ENCODE measurements around the gene NRXN3. TPM values are rescaled to one million over a fixed set of nuclear protein-coding genes. Genes with fewer than 3 reads are reported as not detected.

The NRXN3 gene
- total RNA-seq, 1 experiment from 2014 or later: not detected

DNA sequence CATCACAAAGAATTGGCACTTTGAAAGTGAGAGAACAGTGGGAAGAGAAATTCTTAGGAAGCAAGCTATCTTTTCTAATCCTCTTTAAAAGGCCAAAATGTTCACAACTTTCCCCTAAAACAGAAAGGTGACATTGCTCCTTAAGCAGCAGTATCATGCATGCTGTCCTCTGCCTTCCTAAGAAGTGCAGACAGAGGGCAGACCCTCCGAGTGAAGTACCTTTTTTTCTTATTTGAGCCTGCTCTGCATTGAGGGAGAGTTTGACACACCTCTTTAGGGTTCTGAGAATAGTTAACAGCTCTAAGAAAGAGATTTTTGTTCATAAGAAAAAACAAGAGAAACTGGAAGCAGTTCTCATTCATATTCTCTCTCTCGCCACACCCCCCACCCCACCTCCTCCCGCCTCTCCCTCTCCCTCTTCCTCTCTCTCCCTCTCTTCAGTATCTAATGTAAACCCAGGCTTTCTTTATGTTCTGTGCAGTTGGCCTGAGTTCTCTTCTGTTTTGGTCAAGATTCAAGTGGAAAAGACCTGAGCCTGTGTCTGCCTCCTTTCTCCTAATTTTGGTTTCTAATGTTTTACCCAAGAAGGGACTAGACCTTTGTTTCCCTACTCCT lies 1332.1 kb downstream of the NRXN3 start:
- ChIA-PET CTCF (interaction anchor here (0.6 kb wide), 1 partner anchor 936 kb away, joined by 3 read pairs; no protein-coding TSS in a partner anchor), POLR2A (ENCODE audit: unreplicated experiment) (no interaction called here)
- BruUV-seq (replicated peaks): no TSS peak

DNA sequence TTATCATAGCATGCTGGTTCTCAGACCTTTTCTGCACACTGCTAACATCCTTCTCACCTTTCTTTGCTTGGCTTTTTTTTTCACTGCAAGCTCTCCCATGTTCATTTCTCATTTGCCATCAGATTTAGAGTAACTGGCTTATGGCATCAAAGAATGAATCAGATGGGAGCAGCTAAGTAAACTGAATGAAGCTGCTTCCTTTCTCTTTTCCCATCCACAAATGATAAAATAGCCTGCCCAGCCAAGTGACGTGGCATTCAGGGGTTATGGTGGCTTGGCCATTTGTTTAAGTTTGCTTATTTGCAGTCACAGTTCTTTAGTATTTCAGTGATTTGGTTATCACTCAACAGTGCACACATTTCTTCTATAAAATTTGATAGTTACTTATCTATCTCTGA lies 1332.6 kb downstream of the NRXN3 start:
- CTCF ChIA-PET: interaction anchor here (0.6 kb wide), 1 partner anchor 936 kb away, joined by 3 read pairs; no protein-coding TSS in a partner anchor
- H3K4me1 ChIP-seq (replicated peaks; ENCODE audit: insufficient read depth): no peaks in the 10 kb centered on the region
- no peak overlapping the region for H3K4me3 ChIP-seq
- POLR2A ChIA-PET (ENCODE audit: unreplicated experiment): no interaction called here
- H3K36me3 ChIP-seq (ENCODE audit: low read depth): no peaks in the 10 kb centered on the region
- no peak overlapping the region for H2AFZ ChIP-seq
- H3K9me3 ChIP-seq (ENCODE audit: insufficient read depth, low read depth): no peaks in the 10 kb centered on the region
- no peaks in the 10 kb centered on the region for H3K9me2 ChIP-seq (ENCODE audit: insufficient read depth)
- BruUV-seq (replicated peaks): no TSS peak
- no peaks in the 10 kb centered on the region for H3K79me2 ChIP-seq (ENCODE audit: low read depth)
- intact Hi-C loops (cut with micrococcal nuclease; ENCODE audit: unreplicated experiment): no loop called here
- H3K27me3 ChIP-seq (ENCODE audit: insufficient read depth, low read depth): no peaks in the 10 kb centered on the region
- H3K27ac ChIP-seq: no peak overlapping the region
- DNase-seq: no peak
- H3F3A ChIP-seq (ENCODE audit: insufficient read depth, low read depth): no peaks in the 10 kb centered on the region
- no peaks in the 10 kb centered on the region for H4K20me1 ChIP-seq (ENCODE audit: insufficient read depth)
- TF ChIP-seq EZH2 (IDR thresholded peaks at IDR 0.05; ENCODE audit: low read depth): no peak
- no peak for TF ChIP-seq CTCF (conservative IDR thresholded peaks at IDR 0.05)
- no peak overlapping the region for H3K4me2 ChIP-seq

More for the DNA sequence above, 1332.1 kb downstream of the NRXN3 start:
- Histone ChIP-seq H3K27me3 (ENCODE audit: insufficient read depth, low read depth) (no peaks in the 10 kb centered on the region), H4K20me1 (ENCODE audit: insufficient read depth) (no peaks in the 10 kb centered on the region), H3F3A (ENCODE audit: insufficient read depth, low read depth) (no peaks in the 10 kb centered on the region), H3K9me2 (ENCODE audit: insufficient read depth) (no peaks in the 10 kb centered on the region), H3K27ac (no peak overlapping the region), H3K36me3 (ENCODE audit: low read depth) (no peaks in the 10 kb centered on the region), H3K4me2 (no peak overlapping the region), H3K4me1 (replicated peaks; ENCODE audit: insufficient read depth) (no peaks in the 10 kb centered on the region), H3K4me3 (no peak overlapping the region), H2AFZ (no peak overlapping the region), H3K79me2 (ENCODE audit: low read depth) (no peaks in the 10 kb centered on the region), H3K9me3 (ENCODE audit: insufficient read depth, low read depth) (no peaks in the 10 kb centered on the region)
- DNase-seq: no peak
- TF ChIP-seq EZH2 (IDR thresholded peaks at IDR 0.05; ENCODE audit: low read depth) (no peak), CTCF (conservative IDR thresholded peaks at IDR 0.05) (no peak)
- intact Hi-C loops (cut with micrococcal nuclease; ENCODE audit: unreplicated experiment): no loop called here

GRCh38 chr14:79510659-79511058 lies 1340.5 kb downstream of the NRXN3 start:
- no peak overlapping the region for H3K4me2 ChIP-seq
- POLR2A ChIA-PET (ENCODE audit: unreplicated experiment): no interaction called here
- H3K27ac ChIP-seq: no peak overlapping the region
- CTCF ChIA-PET: no interaction called here
- H3K9me2 ChIP-seq (ENCODE audit: insufficient read depth): no peaks in the 10 kb centered on the region
- H2AFZ ChIP-seq: no peak overlapping the region
- no peaks in the 10 kb centered on the region for H3K4me1 ChIP-seq (replicated peaks; ENCODE audit: insufficient read depth)
- intact Hi-C loops (cut with micrococcal nuclease; ENCODE audit: unreplicated experiment): no loop called here
- DNase-seq: no peak
- H3K27me3 ChIP-seq (ENCODE audit: insufficient read depth, low read depth): no peaks in the 10 kb centered on the region
- H4K20me1 ChIP-seq (ENCODE audit: insufficient read depth): no peaks in the 10 kb centered on the region
- TF ChIP-seq EZH2 (IDR thresholded peaks at IDR 0.05; ENCODE audit: low read depth) (no peak), CTCF (conservative IDR thresholded peaks at IDR 0.05) (no peak)
- no peak overlapping the region for H3K4me3 ChIP-seq
- no peaks in the 10 kb centered on the region for H3K36me3 ChIP-seq (ENCODE audit: low read depth)
- no peaks in the 10 kb centered on the region for H3K79me2 ChIP-seq (ENCODE audit: low read depth)
- H3K9me3 ChIP-seq (ENCODE audit: insufficient read depth, low read depth): no peaks in the 10 kb centered on the region
- H3F3A ChIP-seq (ENCODE audit: insufficient read depth, low read depth): no peaks in the 10 kb centered on the region
- BruUV-seq (replicated peaks): no TSS peak

All from PC-9 (cell line).